HG02870 (cell line): ENCODE measurements around the gene FGD3.
"Not testable (repeated sequence)": the region's sequence is repeated elsewhere in the genome, so short reads cannot be mapped to it uniquely, and the experiment has no call there.

Experiments
- ATAC-seq: cut with Tn5 transposase; IDR thresholded peaks from one replicate; pipeline ENCODE4 v1.9.1; 2021; ENCODE audit warnings: mild to moderate bottlenecking, moderate library complexity; ENCODE audit not compliant: unreplicated experiment

Gene FGD3

DNA sequence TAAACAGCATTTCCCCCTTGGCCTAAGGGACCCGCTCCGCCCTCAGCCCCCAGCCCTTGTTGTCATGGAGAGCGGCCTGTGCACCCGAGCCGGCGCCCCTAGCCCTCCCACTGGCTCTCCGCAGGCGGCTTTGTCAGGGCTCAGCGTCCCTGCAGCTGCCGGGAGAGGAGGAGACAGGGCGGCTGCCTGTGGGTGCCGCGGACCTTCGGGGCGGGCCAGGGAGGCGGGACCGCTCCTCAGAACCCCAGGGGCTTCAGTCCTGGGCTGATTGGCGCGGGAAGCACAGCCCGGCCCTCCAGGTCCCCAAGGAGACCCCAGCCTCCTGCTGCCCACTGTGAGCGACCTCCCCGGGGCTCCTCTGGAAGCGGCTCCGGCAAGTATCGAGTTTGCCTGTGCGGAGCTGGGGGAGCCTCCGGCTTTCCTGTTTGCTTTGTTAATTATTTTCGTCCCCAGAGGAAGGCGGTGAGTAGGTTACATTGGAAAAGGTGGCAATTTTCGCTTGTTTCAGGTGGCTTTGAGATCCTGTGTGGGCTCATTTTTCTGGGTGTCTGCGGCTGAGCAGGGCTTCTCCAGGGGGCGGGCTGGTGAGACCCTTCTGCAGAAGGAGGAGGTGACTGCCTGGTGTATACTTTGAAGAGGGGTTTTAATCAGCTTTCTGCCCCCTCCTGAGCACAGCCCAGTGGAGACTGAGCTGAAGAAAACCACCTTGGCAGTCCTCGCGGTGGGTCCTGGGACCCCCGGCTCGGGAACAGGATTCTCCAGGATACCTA, at the start of gene FGD3:
Gene FGD3 (plus strand): TSS at position 256 of the 770 bp plus-strand sequence. CDS start 28,734 bp downstream, outside the sequence.
- no peak for ATAC-seq

- ATAC-seq, result not testable (repeated sequence)
These were observed 42.2 kb upstream of the FGD3 start for GRCh38 chr9:92905137-92905536.

- no peak for ATAC-seq
These were observed 35.5 kb upstream of the FGD3 start for GRCh38 chr9:92911511-92912475.

DNA sequence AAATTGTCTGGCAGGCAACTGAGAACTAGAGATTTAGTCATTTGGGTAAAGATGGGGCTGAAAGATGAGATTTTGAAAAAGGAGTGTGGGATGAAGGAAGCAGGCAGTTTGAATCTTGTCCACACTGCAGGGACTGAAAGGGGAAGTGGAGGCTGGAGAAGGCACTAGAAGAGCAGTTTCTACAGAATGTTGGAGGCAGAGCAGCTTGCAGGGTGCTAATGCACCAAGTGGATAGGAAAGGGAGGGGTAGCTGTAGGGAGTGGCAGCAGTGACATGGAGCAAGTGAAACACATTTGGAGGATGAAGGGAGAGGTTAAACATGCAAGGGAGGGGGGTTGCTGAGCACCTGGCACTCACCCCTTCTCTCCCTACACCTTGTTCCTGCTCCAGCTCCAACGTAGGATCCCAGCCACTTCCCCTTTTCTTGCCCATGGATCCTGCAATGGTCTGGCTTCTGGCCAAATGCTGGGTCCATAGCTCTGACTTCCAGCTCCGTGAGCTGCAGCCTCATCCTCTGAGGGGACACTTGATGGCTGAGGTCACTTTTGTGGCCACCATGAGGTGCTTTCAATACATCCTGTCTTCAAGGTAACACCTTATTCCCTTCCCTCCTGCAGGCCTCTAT, 30.0 kb upstream of the FGD3 start:
- no peak for ATAC-seq

DNA sequence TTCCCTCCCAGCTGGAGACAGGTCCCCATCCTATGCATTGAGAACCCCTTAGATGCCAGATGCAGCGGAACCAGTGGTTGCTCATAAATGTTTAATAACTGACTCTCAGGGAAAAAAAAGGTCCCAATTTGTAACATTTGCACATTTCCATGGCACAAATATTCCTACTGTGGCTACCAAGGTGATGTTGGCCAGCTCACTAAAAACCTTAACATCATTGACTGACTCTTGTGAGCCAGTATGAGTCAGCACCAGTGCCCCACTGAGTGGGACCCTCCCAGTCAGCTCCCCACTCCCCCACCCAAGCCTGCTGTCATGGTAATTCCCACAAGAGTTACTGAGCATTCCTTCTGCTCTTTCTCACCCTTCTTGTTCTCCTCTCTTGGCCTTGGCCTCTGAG, 26.9 kb upstream of the FGD3 start:
- ATAC-seq, result no peak

GRCh38 chr9:92931606-92932005, 15.7 kb upstream of the FGD3 start:
- no peak for ATAC-seq

GRCh38 chr9:92934321-92934720, 13.0 kb upstream of the FGD3 start:
- ATAC-seq, result no peak

DNA sequence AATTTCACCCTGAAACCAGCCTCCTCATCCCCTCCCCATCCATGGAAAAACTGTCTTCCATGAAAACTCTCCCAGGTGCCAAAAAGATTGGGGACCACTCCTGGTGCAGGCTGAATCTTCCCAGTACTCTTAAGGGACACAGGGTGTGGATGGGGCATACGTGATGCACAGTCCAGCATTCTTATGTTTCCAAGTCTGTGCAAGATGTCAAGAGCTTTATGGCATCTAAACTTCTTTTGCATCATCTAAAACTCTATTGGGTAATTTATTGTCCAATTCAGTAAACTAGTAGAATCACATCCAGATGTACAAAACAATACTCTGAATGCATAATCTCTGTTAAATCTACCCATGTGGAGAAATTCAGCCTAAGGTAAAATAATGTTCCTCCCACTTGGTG, 9.3 kb upstream of the FGD3 start:
- ATAC-seq, result no peak

DNA sequence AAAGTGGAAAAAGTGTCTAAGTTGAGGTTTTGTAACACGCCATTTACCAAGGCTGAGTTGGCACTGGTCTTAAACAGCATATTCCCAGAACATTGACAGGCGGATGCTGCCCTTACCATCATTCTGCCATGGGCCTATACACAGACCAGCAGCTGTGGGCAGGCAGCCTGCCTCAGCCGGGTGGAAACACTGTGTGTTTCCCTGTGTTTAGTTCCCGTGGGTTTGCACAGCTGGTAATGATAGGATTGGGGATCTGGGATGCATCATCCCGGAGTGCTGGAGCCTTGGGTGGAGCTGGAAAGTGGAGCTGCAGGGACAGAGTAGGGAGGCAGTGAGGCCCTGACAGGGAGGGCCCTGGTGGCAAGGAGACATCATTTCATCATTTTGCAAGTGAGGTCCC, 5.5 kb upstream of the FGD3 start:
- ATAC-seq, result no peak

DNA sequence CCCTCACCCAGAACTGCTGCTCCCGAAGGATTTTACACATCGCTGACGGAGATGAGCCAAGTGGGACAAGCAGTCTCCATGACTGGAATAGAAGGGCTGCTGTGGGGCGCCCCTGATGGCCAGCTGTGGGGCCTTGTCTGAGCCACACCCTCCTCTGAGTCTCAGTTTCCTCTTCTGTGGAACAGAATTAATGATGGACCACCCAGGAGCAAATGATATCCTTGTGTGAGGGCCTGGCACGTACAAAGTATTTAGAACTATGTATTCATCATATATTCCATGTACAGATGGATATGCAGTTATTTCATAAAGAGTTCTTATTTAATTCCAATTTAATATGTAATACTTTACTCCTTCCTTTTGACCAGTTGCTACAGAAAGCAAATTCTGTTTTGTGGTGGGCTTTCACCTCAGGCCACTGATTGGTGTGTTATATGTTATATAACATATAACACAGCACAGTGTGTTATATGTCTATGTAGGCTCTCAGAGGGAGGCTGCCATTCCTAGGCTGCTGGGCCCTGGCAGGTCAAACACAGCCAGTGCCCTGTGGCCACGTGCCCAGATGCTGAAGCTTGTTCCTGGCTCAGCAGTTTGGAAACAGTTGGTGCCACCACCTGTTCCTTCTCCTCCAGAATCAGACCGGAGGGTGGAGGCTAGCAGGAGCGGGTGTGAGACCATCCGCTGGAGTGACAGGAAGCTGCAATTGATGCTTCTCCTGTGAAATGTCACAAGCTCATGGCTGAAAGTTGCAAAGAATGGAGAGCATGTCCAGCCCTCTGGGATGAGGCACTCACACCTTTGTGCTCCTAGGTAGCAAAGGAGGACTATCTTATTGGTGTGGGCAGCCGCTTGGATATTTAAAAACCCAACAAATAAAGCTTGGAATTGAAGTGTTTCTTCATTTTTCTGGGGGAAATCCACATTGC, 4.4 kb upstream of the FGD3 start:
- no peak for ATAC-seq

GRCh38 chr9:92944921-92945320, 2.4 kb upstream of the FGD3 start:
- no peak for ATAC-seq

DNA sequence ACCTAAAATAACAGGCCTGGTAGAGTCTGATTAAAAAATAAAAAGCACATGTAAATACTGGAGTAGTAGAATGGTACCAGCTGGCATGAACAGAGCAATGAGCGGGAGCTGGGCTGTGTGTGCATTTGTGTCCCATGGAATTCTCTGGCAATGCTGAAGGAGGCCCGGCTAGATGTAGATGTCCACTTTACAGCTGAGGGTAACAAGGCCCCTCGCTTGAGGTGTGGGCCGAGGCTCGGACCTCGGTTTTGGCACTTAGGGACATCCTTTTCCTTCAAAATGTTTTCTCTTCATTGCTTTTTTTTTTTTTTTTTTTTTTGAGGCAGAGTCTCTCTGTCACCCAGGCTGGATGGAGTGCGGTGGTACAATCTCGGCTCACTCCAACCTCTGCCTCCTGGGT, 1.5 kb upstream of the FGD3 start:
- no peak for ATAC-seq

- no peak for ATAC-seq
These were observed 763 bp downstream of the FGD3 start for GRCh38 chr9:92948038-92948534.

DNA sequence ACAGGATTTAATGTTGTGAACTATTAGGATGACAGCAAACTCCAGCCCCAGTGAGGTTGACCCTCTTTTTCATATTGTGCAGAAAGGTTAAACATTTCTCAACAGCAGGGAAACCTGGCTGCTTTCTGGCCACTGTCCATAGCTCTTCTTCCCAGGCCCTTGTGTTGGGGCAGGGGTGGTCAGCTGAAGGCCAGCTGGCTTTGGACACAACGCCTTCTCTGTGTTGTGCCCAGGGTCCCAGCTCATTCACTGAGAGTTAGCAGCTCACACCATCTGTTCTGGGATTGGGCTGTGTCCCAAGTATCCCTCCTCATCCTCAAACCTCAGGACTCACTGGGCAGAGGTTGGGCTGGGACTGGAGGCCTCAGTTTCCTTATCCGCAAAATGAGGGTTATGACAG, 1.3 kb downstream of the FGD3 start:
- ATAC-seq, result no peak

DNA sequence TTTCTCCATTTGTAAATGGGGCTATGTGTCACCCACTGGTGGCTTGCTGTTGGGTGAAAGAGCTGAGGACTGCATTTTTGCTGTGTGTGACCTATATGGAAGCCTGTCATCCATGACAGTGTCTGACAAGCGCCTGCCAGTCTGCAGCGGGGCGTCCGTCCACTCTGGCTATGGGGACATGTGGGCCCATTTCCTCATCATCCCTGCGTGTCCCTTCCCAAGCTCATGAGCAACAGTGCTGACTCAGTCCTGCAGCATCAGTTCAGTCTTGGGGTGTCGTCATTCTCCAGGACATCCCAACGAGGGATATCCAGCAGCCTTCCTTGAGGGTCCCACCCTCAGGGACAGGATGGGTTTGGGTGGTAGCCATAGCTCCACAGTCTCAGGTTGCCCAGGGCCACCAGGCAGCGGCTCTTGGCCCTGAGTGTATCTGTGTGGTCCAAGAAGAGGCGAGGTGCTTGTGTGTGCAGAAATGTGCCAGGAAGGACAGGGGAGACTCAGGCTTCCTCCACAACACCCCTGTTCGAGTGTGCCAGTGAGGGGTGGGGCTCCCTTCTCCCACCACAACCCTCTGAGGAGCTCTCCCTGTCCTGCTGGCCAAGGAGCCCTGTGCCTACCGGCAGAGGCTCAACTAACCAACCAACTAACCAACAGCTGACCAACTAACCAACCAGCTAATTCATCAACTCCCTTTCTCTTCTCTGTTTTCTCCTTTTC, 2.1 kb downstream of the FGD3 start:
- no peak for ATAC-seq

GRCh38 chr9:92950359-92950955, 3.1 kb downstream of the FGD3 start:
- ATAC-seq, result no peak

DNA sequence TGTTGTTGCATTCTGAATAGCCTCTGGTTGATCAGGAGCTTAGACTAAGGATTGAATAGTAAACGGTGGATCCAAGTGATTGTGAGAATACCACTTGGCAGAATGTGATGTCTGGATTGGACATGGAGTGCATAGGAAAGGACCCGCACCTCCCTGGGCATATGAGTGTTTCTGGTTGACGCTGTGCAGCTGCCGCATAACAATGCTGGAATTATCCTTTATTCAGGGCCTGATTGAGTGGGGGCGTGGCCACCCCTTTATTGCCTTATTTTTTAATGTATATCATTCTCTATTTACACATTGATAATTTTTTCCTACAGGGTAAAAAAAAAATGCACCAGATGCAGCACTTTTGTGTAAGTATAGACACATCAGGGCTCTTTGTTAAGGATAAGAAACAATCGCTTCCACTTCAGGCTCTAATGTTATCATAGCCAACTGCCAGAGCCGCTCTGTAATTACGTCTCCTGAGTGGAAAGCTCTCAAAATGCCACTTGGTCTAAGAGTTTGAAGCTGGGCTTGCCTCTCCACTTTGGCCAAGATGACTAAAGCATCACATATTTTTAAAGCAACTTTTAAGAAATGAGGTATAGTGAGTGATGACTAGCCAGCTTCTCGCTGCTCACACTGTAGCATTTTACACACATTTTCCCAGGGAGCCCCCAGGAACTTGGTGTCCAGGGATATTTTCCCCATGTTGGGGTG, 5.7 kb downstream of the FGD3 start:
- ATAC-seq, result no peak

GRCh38 chr9:92954049-92954861, 6.9 kb downstream of the FGD3 start:
- ATAC-seq, result no peak
